GM12878 (cell line): ENCODE results near the gene FKBP15. TPM values are rescaled to one million over a fixed set of nuclear protein-coding genes. Genes with fewer than 3 reads are reported as not detected.

ENCODE experiments used
- ATAC-seq: fragments of 200-7000 bp; cut with Tn5 transposase; 3 replicates; pipeline ENCODE4 v1.9.1; 2020; ENCODE audit warnings: mild to moderate bottlenecking, moderate library complexity
- BruUV-seq: library from RNA; stranded (reverse); fragments of 400-500 nt; replicated peaks from 2 replicates; lab custom pipeline; 2021; lab: Mats Ljungman, UMichigan
- CTCF ChIA-PET: fragments of 300-600 bp; sonication (Branson Sonifier 250); formaldehyde crosslinking; extraction: SDS; loops from one replicate; lab custom pipeline; 2021; ENCODE audit warnings: inconsistent platforms; lab: Yijun Ruan, JAX
- POLR2A ChIA-PET: fragments of 350-600 bp; formaldehyde crosslinking; extraction: SDS; loops from one replicate; lab custom pipeline; 2021; ENCODE audit warnings: inconsistent platforms; lab: Charles Lee
- RAD21 ChIA-PET: fragments of 300-600 bp; sonication (Branson Sonifier 250); formaldehyde crosslinking; loops from one replicate; lab custom pipeline; 2023; ENCODE audit warnings: antibody characterized with exemption; ENCODE audit not compliant: unreplicated experiment; lab: Charles Lee
- SMC1A ChIA-PET: fragments of 300-600 bp; sonication (Branson Sonifier 250); formaldehyde crosslinking; loops from one replicate; lab custom pipeline; 2023; ENCODE audit not compliant: unreplicated experiment, uncharacterized antibody; lab: Charles Lee
- DNase-seq: peaks from one replicate; pipeline ENCODE4 v3.0.0-alpha.2; 2011; ENCODE audit warnings: low read depth, low spot score
- FAIRE-seq: peaks from 3 replicates; lab custom pipeline; 2011; peaks lifted over from hg19 to GRCh38; lab: Jason Lieb, UNC
- H2AFZ ChIP-seq: 2 replicates; pipeline ENCODE4 v1.6.0; 2011; ENCODE audit warnings: low read depth, low read length, control low read depth; ENCODE audit not compliant: control insufficient read depth
- H3K27ac ChIP-seq: 2 replicates; pipeline ENCODE4 v1.5.1; 2011; ENCODE audit warnings: control low read depth; ENCODE audit not compliant: control insufficient read depth, insufficient read depth
- H3K27me3 ChIP-seq, 2 experiments: replicated peaks in 1 of 2; 2 replicates each; pipeline versions ENCODE4 v1.6.0 to v1.6.1; 2011; ENCODE audit warnings: low read length in 1 of 2; ENCODE audit not compliant: control insufficient read depth in 2 of 2, insufficient read depth in 2 of 2
- H3K36me3 ChIP-seq, 2 experiments: 2 replicates each; pipeline ENCODE4 v1.5.1; 2011; ENCODE audit warnings: low read length in 1 of 2; ENCODE audit not compliant: control insufficient read depth in 2 of 2, insufficient read depth in 2 of 2
- H3K4me1 ChIP-seq: 2 replicates; pipeline ENCODE4 v1.6.1; 2011; ENCODE audit warnings: mild to moderate bottlenecking, low read length, moderate library complexity, mixed read lengths; ENCODE audit not compliant: control insufficient read depth, insufficient read depth
- H3K4me2 ChIP-seq: 2 replicates; pipeline ENCODE4 v1.6.0; 2011; ENCODE audit warnings: control low read depth; ENCODE audit not compliant: control insufficient read depth, insufficient read depth
- H3K4me3 ChIP-seq: fragments of 200-600 bp; sonication (generic); 2 replicates; pipeline ENCODE4 v1.5.1; 2016
- H3K79me2 ChIP-seq: 2 replicates; pipeline ENCODE4 v1.6.0; 2011; ENCODE audit warnings: low read length; ENCODE audit not compliant: control insufficient read depth, insufficient read depth
- H3K9ac ChIP-seq: 2 replicates; pipeline ENCODE4 v1.8.0; 2011; ENCODE audit warnings: low read length, control low read depth, mixed read lengths; ENCODE audit not compliant: control insufficient read depth, insufficient read depth
- H3K9me3 ChIP-seq: replicated peaks from 3 replicates; pipeline ENCODE4 v1.5.1; 2011; ENCODE audit warnings: mild to moderate bottlenecking, low read length; ENCODE audit not compliant: control insufficient read depth, insufficient read depth
- H4K20me1 ChIP-seq: 2 replicates; pipeline ENCODE4 v1.6.0; 2011; ENCODE audit not compliant: control insufficient read depth, insufficient read depth
- EP300 ChIP-seq, 2 experiments: fragments of 150-350 bp in 1 of 2; IDR thresholded peaks; 2 replicates each; pipeline ENCODE4 v1.6.1; 2011 to 2012; ENCODE audit warnings: low read depth in 2 of 2, low read length in 2 of 2, borderline replicate concordance in 1 of 2, improper control_type of control experiment in 1 of 2, inconsistent platforms in 1 of 2; ENCODE audit not compliant: control insufficient read depth in 1 of 2
- JUNB ChIP-seq: IDR thresholded peaks from 2 replicates; pipeline ENCODE4 v1.6.1; 2016; ENCODE audit warnings: antibody characterized with exemption, mild to moderate bottlenecking
- KAT2A ChIP-seq: conservative IDR thresholded peaks from 2 replicates; pipeline ENCODE4 v1.6.1; 2011; ENCODE audit warnings: low read depth, low read length; ENCODE audit not compliant: control insufficient read depth
- NR2C1 ChIP-seq: fragments of 450-650 bp; IDR thresholded peaks from 2 replicates; pipeline ENCODE4 v1.6.1; 2017; ENCODE audit warnings: antibody characterized with exemption, mild to moderate bottlenecking, moderate library complexity
- POLR2AphosphoS5 ChIP-seq: IDR thresholded peaks from 2 replicates; pipeline ENCODE4 v1.6.1; 2011; ENCODE audit warnings: mild to moderate bottlenecking, low read length, inconsistent platforms
- POU2F2 ChIP-seq: IDR thresholded peaks from 3 replicates; pipeline ENCODE4 v1.6.1; 2011; ENCODE audit warnings: low read depth, mild to moderate bottlenecking, low read length, borderline replicate concordance
- TARDBP ChIP-seq: IDR thresholded peaks from 2 replicates; pipeline ENCODE4 v1.6.1; 2016; ENCODE audit warnings: borderline replicate concordance
- WGBS: methylation state at CpG from one replicate; pipeline ENCODE4 v1.1.6; 2016; ENCODE audit warnings: low lambda C conversion rate; ENCODE audit not compliant: insufficient replicate concordance, insufficient coverage; ENCODE audit errors: missing lambda C conversion rate; 5-methylcytosine and 5-hydroxymethylcytosine counted together
- in situ Hi-C: fragments of 300-500 bp; cut with MboI; formaldehyde crosslinking; loops from 9 replicates; pipeline ENCODE4 v1.14.3; 2018; ENCODE audit warnings: mixed read lengths
- intact Hi-C: fragments of 100-400 bp; cut with micrococcal nuclease; formaldehyde crosslinking; loops from one replicate; pipeline ENCODE4 v1.14.2; 2022; ENCODE audit not compliant: unreplicated experiment
- polyA plus RNA-seq, 11 experiments: library from polyadenylated mRNA; depleted of rRNA in 4 of 11; unstranded in 6 of 11; stranded (reverse) in 5 of 11; fragments of >200 nt; fragmentation: Nextera tagmentation in 4 of 11; fragmentation: Illumina TruSeq in 1 of 11; extraction: Ambion mirVana in 4 of 11; extraction: Trizol in 1 of 11; gene quantifications; 1 replicate in 1 of 11; 2 replicates in 10 of 11; pipeline versions ENCODE4 v1.2.1 to v1.2.3, GENCODE V29; 2011 to 2016; ENCODE audit warnings: inconsistent platforms in 2 of 11, missing spikeins in 2 of 11, low read depth in 1 of 11
- total RNA-seq, 4 experiments: library from RNA; depleted of rRNA in 3 of 4; stranded (reverse); fragments of >200 nt in 3 of 4; fragmentation: Illumina TruSeq in 1 of 4; extraction: Trizol in 1 of 4; gene quantifications; 2 replicates each; pipeline versions ENCODE4 v1.2.1 to v1.2.3, GENCODE V29; 2013 to 2021
- TF ChIP-seq, protein P1 (sequence below): fragments of 450-650 bp; formaldehyde crosslinking; IDR thresholded peaks from 2 replicates; pipeline ENCODE4 v1.5.0; 2022; ENCODE audit warnings: mild to moderate bottlenecking, missing genetic modification characterization
- TF ChIP-seq, protein P2 (sequence below): IDR thresholded peaks from 2 replicates; pipeline ENCODE4 v1.6.1; 2011; ENCODE audit warnings: borderline replicate concordance, low read depth, mild to moderate bottlenecking, moderate library complexity, mixed read lengths, low read length; ENCODE audit not compliant: insufficient read depth; ENCODE audit errors: extremely low read length
- TF ChIP-seq, protein P3 (sequence below): fragments of 450-650 bp; formaldehyde crosslinking; IDR thresholded peaks from 2 replicates; pipeline ENCODE4 v1.4.0; 2020; ENCODE audit warnings: mild to moderate bottlenecking, moderate library complexity

FKBP15 gene
- total and polyA plus RNA-seq, 10 of the 15 experiments (the other 5 are each of a cell fraction or from before 2014, with no cell fraction given), result 5.0 to 53.4 (median 21.2) TPM

DNA sequence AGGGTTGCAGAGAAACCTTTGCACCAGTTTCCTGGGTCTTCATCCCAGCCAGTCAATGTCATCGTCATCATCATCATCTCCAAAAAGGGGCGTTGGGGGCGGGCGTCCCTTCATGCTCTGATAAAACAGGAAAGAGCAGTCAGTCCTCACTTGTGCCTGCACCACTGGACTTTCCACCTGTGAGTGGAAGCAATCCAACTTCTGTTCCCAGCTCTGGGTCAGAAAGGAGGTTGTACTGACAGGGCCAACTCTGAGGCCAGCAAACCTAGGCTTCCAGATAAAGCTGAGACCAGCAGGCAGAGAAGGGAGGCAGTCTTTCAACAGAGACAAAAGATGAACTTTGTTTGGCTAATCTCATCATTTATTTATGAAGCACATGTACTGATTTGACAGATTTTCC, 55.0 kb downstream of the FKBP15 start (continued):
- TF ChIP-seq, protein P1, sequence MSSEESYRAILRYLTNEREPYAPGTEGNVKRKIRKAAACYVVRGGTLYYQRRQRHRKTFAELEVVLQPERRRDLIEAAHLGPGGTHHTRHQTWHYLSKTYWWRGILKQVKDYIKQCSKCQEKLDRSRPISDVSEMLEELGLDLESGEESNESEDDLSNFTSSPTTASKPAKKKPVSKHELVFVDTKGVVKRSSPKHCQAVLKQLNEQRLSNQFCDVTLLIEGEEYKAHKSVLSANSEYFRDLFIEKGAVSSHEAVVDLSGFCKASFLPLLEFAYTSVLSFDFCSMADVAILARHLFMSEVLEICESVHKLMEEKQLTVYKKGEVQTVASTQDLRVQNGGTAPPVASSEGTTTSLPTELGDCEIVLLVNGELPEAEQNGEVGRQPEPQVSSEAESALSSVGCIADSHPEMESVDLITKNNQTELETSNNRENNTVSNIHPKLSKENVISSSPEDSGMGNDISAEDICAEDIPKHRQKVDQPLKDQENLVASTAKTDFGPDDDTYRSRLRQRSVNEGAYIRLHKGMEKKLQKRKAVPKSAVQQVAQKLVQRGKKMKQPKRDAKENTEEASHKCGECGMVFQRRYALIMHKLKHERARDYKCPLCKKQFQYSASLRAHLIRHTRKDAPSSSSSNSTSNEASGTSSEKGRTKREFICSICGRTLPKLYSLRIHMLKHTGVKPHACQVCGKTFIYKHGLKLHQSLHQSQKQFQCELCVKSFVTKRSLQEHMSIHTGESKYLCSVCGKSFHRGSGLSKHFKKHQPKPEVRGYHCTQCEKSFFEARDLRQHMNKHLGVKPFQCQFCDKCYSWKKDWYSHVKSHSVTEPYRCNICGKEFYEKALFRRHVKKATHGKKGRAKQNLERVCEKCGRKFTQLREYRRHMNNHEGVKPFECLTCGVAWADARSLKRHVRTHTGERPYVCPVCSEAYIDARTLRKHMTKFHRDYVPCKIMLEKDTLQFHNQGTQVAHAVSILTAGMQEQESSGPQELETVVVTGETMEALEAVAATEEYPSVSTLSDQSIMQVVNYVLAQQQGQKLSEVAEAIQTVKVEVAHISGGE (CRISPR knock-in tag), result no peak
- no peak for TF ChIP-seq JUNB
- no peak for TF ChIP-seq NR2C1
- no peak for TF ChIP-seq POLR2AphosphoS5

DNA sequence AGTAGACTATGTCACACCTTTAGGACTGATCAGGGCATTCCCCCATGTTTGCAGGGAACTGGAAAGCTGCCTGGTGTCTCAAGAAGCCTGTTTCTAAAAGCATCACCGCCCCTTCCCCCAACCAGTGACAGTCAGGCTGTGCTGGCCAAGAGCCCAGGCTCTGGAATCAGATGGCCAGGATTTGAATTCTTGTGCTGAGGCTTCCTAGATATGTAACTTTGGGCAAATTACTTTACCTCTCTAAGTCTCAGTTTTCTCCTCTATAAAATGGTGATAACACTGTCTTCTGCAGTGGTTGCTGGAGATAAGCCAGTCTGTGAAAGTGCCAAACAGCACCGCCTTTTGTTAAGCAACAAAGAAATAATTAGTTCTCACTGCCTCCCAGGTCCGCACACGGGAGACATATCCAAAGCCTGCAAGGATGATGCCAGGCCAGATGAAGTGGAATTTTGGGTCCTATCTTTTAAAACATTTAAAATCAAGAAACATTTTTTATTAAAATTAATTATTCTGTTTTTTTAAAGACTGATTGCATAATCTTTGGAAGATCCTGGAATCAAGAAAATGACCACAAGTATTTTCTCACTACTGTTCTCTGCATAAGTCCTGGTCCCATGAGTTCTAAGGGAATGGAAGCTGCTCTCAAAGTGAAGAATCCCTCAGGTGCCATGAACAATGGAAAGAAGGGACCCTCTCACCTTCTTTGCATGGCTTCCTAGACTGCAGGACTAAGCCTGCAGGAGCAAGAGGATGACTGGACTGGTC, 56.4 kb downstream of the FKBP15 start:
- no peaks in the 10 kb centered on the region for H3K4me1 ChIP-seq
- H3K9me3 ChIP-seq, result no peaks in the 10 kb centered on the region
- H2AFZ ChIP-seq, result no peak overlapping the region
- ChIA-PET POLR2A (no interaction called here), RAD21 (no interaction called here), SMC1A (no interaction called here), CTCF (no interaction called here)
- no peak overlapping the region for H3K9ac ChIP-seq
- H4K20me1 ChIP-seq, result no peaks in the 10 kb centered on the region
- in situ Hi-C loops (no loop called here), intact Hi-C loops (loop anchor here (10.0 kb wide), 1 partner anchor 1730 kb away; no protein-coding TSS in a partner anchor)
- ATAC-seq (no peak), FAIRE-seq (no peak), DNase-seq (no peak)
- H3K27ac ChIP-seq, result no peak overlapping the region
- 99% methylated on average over 4 of the region's 4 CpGs for WGBS
- H3K36me3 ChIP-seq, result peaks cover 37 to 61% of the 10 kb centered on the region in 2 experiments
- BruUV-seq, result no TSS peak
- H3K4me2 ChIP-seq, result no peak overlapping the region
- H3K79me2 ChIP-seq, result no peaks in the 10 kb centered on the region
- no peak overlapping the region for H3K4me3 ChIP-seq
- no peaks in the 10 kb centered on the region for H3K27me3 ChIP-seq
- TF ChIP-seq POU2F2, result no peak
- TF ChIP-seq EP300 (IDR thresholded peaks at IDR 0.05; ENCODE audit: borderline replicate concordance in 1 of 2, control insufficient read depth in 1 of 2, low read depth in 2 of 2, low read length in 2 of 2), result no peak
- TF ChIP-seq, protein P2, sequence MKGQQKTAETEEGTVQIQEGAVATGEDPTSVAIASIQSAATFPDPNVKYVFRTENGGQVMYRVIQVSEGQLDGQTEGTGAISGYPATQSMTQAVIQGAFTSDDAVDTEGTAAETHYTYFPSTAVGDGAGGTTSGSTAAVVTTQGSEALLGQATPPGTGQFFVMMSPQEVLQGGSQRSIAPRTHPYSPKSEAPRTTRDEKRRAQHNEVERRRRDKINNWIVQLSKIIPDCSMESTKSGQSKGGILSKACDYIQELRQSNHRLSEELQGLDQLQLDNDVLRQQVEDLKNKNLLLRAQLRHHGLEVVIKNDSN, result no peak
- no peak for TF ChIP-seq TARDBP
- TF ChIP-seq, protein P3, sequence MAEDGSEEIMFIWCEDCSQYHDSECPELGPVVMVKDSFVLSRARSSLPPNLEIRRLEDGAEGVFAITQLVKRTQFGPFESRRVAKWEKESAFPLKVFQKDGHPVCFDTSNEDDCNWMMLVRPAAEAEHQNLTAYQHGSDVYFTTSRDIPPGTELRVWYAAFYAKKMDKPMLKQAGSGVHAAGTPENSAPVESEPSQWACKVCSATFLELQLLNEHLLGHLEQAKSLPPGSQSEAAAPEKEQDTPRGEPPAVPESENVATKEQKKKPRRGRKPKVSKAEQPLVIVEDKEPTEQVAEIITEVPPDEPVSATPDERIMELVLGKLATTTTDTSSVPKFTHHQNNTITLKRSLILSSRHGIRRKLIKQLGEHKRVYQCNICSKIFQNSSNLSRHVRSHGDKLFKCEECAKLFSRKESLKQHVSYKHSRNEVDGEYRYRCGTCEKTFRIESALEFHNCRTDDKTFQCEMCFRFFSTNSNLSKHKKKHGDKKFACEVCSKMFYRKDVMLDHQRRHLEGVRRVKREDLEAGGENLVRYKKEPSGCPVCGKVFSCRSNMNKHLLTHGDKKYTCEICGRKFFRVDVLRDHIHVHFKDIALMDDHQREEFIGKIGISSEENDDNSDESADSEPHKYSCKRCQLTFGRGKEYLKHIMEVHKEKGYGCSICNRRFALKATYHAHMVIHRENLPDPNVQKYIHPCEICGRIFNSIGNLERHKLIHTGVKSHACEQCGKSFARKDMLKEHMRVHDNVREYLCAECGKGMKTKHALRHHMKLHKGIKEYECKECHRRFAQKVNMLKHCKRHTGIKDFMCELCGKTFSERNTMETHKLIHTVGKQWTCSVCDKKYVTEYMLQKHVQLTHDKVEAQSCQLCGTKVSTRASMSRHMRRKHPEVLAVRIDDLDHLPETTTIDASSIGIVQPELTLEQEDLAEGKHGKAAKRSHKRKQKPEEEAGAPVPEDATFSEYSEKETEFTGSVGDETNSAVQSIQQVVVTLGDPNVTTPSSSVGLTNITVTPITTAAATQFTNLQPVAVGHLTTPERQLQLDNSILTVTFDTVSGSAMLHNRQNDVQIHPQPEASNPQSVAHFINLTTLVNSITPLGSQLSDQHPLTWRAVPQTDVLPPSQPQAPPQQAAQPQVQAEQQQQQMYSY, result no peak
- TF ChIP-seq KAT2A, result no peak
